ENCODE results near the gene KIRREL3. TPM values are rescaled to one million over a fixed set of nuclear protein-coding genes. Genes with fewer than 3 reads are reported as not detected.

Gene KIRREL3
- total and polyA plus RNA-seq, 2 of the 8 experiments (the other 6 are each of a cell fraction or from before 2014, with no cell fraction given), result 0.29 to 0.32 TPM

- Histone ChIP-seq H3K4me1 (replicated peaks in 1 of 4; ENCODE audit: control insufficient read depth in 3 of 4, insufficient read depth in 4 of 4, low read length in 3 of 4) (peaks cover 0 to 4% (median 1%) of the 10 kb centered on the region in 4 experiments; a peak in 3 of 7 replicates), H3K9ac (replicated peaks in 1 of 4; ENCODE audit: extremely low read depth in 1 of 4, low read depth in 3 of 4, low read length in 3 of 4) (no peak overlapping the region), H3K27ac (ENCODE audit: low read depth, low read length) (no peak overlapping the region), H3K4ac (replicated peaks; ENCODE audit: insufficient read length, low read depth, low read length) (no peak overlapping the region), H3K79me2 (ENCODE audit: control insufficient read depth in 1 of 2, insufficient read depth in 2 of 2, low read length in 2 of 2) (no peaks in the 10 kb centered on the region), H3K9me3 (ENCODE audit: insufficient read depth in 2 of 2, low read depth in 1 of 2, low read length in 1 of 2) (no peaks in the 10 kb centered on the region), H3K79me1 (ENCODE audit: low read depth, low read length) (no peaks in the 10 kb centered on the region), H3K4me2 (ENCODE audit: insufficient read depth in 1 of 2, low read depth in 2 of 2, low read length in 2 of 2) (no peak overlapping the region), H3K27me3 (replicated peaks in 1 of 4; ENCODE audit: control insufficient read depth in 3 of 4, extremely low read depth in 1 of 4, insufficient read depth in 3 of 4, low read length in 3 of 4) (no peaks in the 10 kb centered on the region), H3K4me3 (ENCODE audit: extremely low read depth in 1 of 4, insufficient read depth in 2 of 4, low read depth in 3 of 4, low read length in 4 of 4) (no peak overlapping the region), H3K36me3 (ENCODE audit: control insufficient read depth in 2 of 4, insufficient read depth in 4 of 4, low read length in 3 of 4) (no peaks in the 10 kb centered on the region), H4K5ac (ENCODE audit: insufficient read length, low read depth, low read length) (no peak overlapping the region), H3K23ac (ENCODE audit: insufficient read length) (no peak overlapping the region), H3K56ac (replicated peaks; ENCODE audit: insufficient read length, low read depth, low read length) (no peak overlapping the region), H2BK15ac (ENCODE audit: low read length) (peak overlapping the region; percentile 67; the same call in 1 of the 2 replicates), H2AK5ac (ENCODE audit: low read depth, low read length) (no peak overlapping the region), H4K20me1 (replicated peaks in 1 of 2; ENCODE audit: control insufficient read depth in 1 of 2, insufficient read depth in 2 of 2, low read length in 2 of 2) (no peaks in the 10 kb centered on the region), H4K8ac (ENCODE audit: extremely low read depth, insufficient read depth, low read length) (no peak overlapping the region), H3K23me2 (ENCODE audit: low read depth, low read length) (no peaks in the 10 kb centered on the region), H2BK12ac (ENCODE audit: low read depth, low read length) (peak overlapping the region; percentile 64; the same call in 1 of the 2 replicates), H2BK5ac (ENCODE audit: low read depth, low read length) (no peak overlapping the region; the same call in 1 of the 2 replicates), H4K91ac (replicated peaks; ENCODE audit: insufficient read length, low read length) (no peak overlapping the region), H2BK120ac (replicated peaks; ENCODE audit: low read depth, low read length) (no peak overlapping the region), H3K18ac (ENCODE audit: extremely low read depth, low read length) (no peak overlapping the region), H3K14ac (ENCODE audit: insufficient read length) (no peak overlapping the region), H2AFZ (ENCODE audit: low read length) (no peak overlapping the region), H2BK20ac (ENCODE audit: low read length) (no peak overlapping the region)
- no peak for TF ChIP-seq SAP30 (IDR thresholded peaks at IDR 0.05; ENCODE audit: insufficient read depth, insufficient replicate concordance, low read length)
- no peak for TF ChIP-seq POLR2A (IDR thresholded peaks at IDR 0.05; ENCODE audit: control extremely low read depth in 1 of 2, low read depth in 2 of 2, low read length in 2 of 2)
- TF ChIP-seq RBBP5 (IDR thresholded peaks at IDR 0.05; ENCODE audit: borderline replicate concordance, low read depth, low read length), result no peak
- TF ChIP-seq E2F6 (IDR thresholded peaks at IDR 0.05), result peak; percentile 39; the same call in 1 of the 2 replicates
- TF ChIP-seq MAX (IDR thresholded peaks at IDR 0.05), result 0 out of 2 replicates have a peak, but pooled peaks have one; percentile 32
- 82% methylated on average over 4 of the region's 4 CpGs; no CpG with 5 or more reads in 1 of the 2 experiments for WGBS, 2 experiments (ENCODE audit: extremely low coverage in 1 of 2, insufficient coverage in 1 of 2, insufficient read length in 1 of 2, insufficient replicate concordance in 2 of 2, low coverage in 1 of 2, low lambda C conversion rate in 2 of 2, missing lambda C conversion rate in 1 of 2)
- DNase-seq (ENCODE audit: low read depth in 1 of 2, low spot score in 2 of 2) (no peak), FAIRE-seq (no peak)
- ChIA-PET POLR2A (ENCODE audit: partially characterized antibody) (no interaction called here), CTCF (ENCODE audit: partially characterized antibody) (interaction anchor here (0.6 to 1.3 kb wide), 4 partner anchors 9 to 113 kb away, joined by 3 to 4 read pairs (median 3); no protein-coding TSS in a partner anchor)
Measured at GRCh38 chr11:126686938-126687337, 313.6 kb downstream of the KIRREL3 start.

Measured in H1 (cell line).